Large intestine (tissue), 3 donors: ENCODE measurements around the gene NECTIN1. TPM values are rescaled to one million over a fixed set of nuclear protein-coding genes. Genes with fewer than 3 reads are reported as not detected.
A peak's percentile ranks its signal among the peaks of the same experiment; 100 is the strongest.

Experiments
- DNase-seq, 2 donors: peaks; one replicate each; pipeline versions ENCODE4 v3.0.0 to v3.0.0-alpha.2; 2013
- H3K27ac ChIP-seq: one replicate; pipeline ENCODE4 v1.5.1; 2013; ENCODE audit warnings: low read length
- H3K27me3 ChIP-seq: 2 replicates; pipeline ENCODE4 v1.6.1; 2013; ENCODE audit warnings: low read length; ENCODE audit not compliant: control insufficient read depth, insufficient read depth
- H3K36me3 ChIP-seq: 2 replicates; pipeline ENCODE4 v1.6.1; 2013; ENCODE audit warnings: low read length; ENCODE audit not compliant: control insufficient read depth, insufficient read depth
- H3K4me1 ChIP-seq: one replicate; pipeline ENCODE4 v1.6.1; 2013; ENCODE audit warnings: low read length; ENCODE audit not compliant: control insufficient read depth, insufficient read depth
- H3K4me3 ChIP-seq: one replicate; pipeline ENCODE4 v1.5.1; 2013; ENCODE audit warnings: low read length
- H3K9me3 ChIP-seq: one replicate; pipeline ENCODE4 v1.6.1; 2013; ENCODE audit warnings: mild to moderate bottlenecking, low read depth, low read length, moderate library complexity; ENCODE audit not compliant: control insufficient read depth
- WGBS: methylation state at CpG from one replicate; pipeline ENCODE4 v1.1.5; 2013; ENCODE audit warnings: low lambda C conversion rate; ENCODE audit not compliant: insufficient coverage; 5-methylcytosine and 5-hydroxymethylcytosine counted together
- polyA plus RNA-seq: library from polyadenylated mRNA; unstranded; fragments of 120-200 nt; gene quantifications from one replicate; pipeline ENCODE4 v1.2.1, GENCODE V29; 2013

Gene NECTIN1
- polyA plus RNA-seq, 1 donor: 35.4 TPM

- H3K9me3 ChIP-seq: peaks cover 7% of the 10 kb centered on the region
- H3K27ac ChIP-seq: no peak overlapping the region
- H3K27me3 ChIP-seq: peaks cover 18% of the 10 kb centered on the region
- no peak overlapping the region for H3K4me3 ChIP-seq
- 60% methylated on average over 1 of the region's 5 CpGs for WGBS
- H3K4me1 ChIP-seq: peaks cover 16% of the 10 kb centered on the region
- DNase-seq: no peak
- no peaks in the 10 kb centered on the region for H3K36me3 ChIP-seq
Observed at GRCh38 chr11:119745112-119745511, 16.1 kb upstream of the NECTIN1 start.

- Histone ChIP-seq H3K4me1 (peaks cover 21% of the 10 kb centered on the region), H3K4me3 (no peak overlapping the region), H3K27ac (no peak overlapping the region), H3K27me3 (peaks cover 18% of the 10 kb centered on the region), H3K9me3 (peaks cover 7% of the 10 kb centered on the region), H3K36me3 (no peaks in the 10 kb centered on the region)
- no peak for DNase-seq
- WGBS: no CpG with 5 or more reads among the region's 2 CpGs
Observed at GRCh38 chr11:119744577-119744976, 15.6 kb upstream of the NECTIN1 start.

- Histone ChIP-seq H3K27me3 (peaks cover 18% of the 10 kb centered on the region), H3K27ac (no peak overlapping the region), H3K4me3 (no peak overlapping the region), H3K9me3 (peaks cover 7% of the 10 kb centered on the region), H3K36me3 (no peaks in the 10 kb centered on the region), H3K4me1 (peaks cover 36% of the 10 kb centered on the region)
- peak in 1 of 2 donors; percentile 48 for DNase-seq
- no CpG with 5 or more reads among the region's 8 CpGs for WGBS
Observed at GRCh38 chr11:119743006-119743405, 14.0 kb upstream of the NECTIN1 start.

GRCh38 chr11:119742263-119742861, 13.4 kb upstream of the NECTIN1 start:
- H3K27ac ChIP-seq: peak overlapping the region; percentile 11
- no CpG with 5 or more reads among the region's 38 CpGs for WGBS
- peaks cover 18% of the 10 kb centered on the region for H3K27me3 ChIP-seq
- peak in 1 of 2 donors; percentile 75 for DNase-seq
- no peaks in the 10 kb centered on the region for H3K36me3 ChIP-seq
- peaks cover 7% of the 10 kb centered on the region for H3K9me3 ChIP-seq
- peaks cover 42% of the 10 kb centered on the region for H3K4me1 ChIP-seq
- H3K4me3 ChIP-seq: no peak overlapping the region

GRCh38 chr11:119741369-119742262, 12.6 kb upstream of the NECTIN1 start:
- peaks cover 7% of the 10 kb centered on the region for H3K9me3 ChIP-seq
- no CpG with 5 or more reads among the region's 54 CpGs for WGBS
- DNase-seq: peak in 1 of 2 donors; percentile 78
- peaks cover 50% of the 10 kb centered on the region for H3K4me1 ChIP-seq
- peak overlapping the region; percentile 11 for H3K27ac ChIP-seq
- H3K27me3 ChIP-seq: peaks cover 18% of the 10 kb centered on the region
- no peaks in the 10 kb centered on the region for H3K36me3 ChIP-seq
- no peak overlapping the region for H3K4me3 ChIP-seq

- H3K4me3 ChIP-seq: no peak overlapping the region
- peaks cover 7% of the 10 kb centered on the region for H3K9me3 ChIP-seq
- H3K27ac ChIP-seq: peak overlapping the region; percentile 86
- WGBS: no CpG with 5 or more reads among the region's 4 CpGs
- DNase-seq: peak; percentile 68 to 88
- H3K36me3 ChIP-seq: no peaks in the 10 kb centered on the region
- H3K4me1 ChIP-seq: peaks cover 50% of the 10 kb centered on the region
- H3K27me3 ChIP-seq: peaks cover 18% of the 10 kb centered on the region
Observed at GRCh38 chr11:119739975-119740374, 11.0 kb upstream of the NECTIN1 start.

- H3K27me3 ChIP-seq: peaks cover 18% of the 10 kb centered on the region
- peaks cover 7% of the 10 kb centered on the region for H3K9me3 ChIP-seq
- WGBS: no CpG with 5 or more reads among the region's 8 CpGs
- H3K36me3 ChIP-seq: no peaks in the 10 kb centered on the region
- peak; percentile 86 to 96 for DNase-seq
- H3K4me3 ChIP-seq: no peak overlapping the region
- H3K27ac ChIP-seq: peak overlapping the region; percentile 86
- H3K4me1 ChIP-seq: peaks cover 50% of the 10 kb centered on the region
Observed at GRCh38 chr11:119739021-119739703, 10.2 kb upstream of the NECTIN1 start.

- no CpG with 5 or more reads among the region's 5 CpGs for WGBS
- Histone ChIP-seq H3K4me1 (peaks cover 50% of the 10 kb centered on the region), H3K27ac (peak overlapping the region; percentile 86), H3K9me3 (peaks cover 4% of the 10 kb centered on the region), H3K4me3 (no peak overlapping the region), H3K27me3 (peaks cover 13% of the 10 kb centered on the region), H3K36me3 (no peaks in the 10 kb centered on the region)
- DNase-seq: no peak
Observed at GRCh38 chr11:119738059-119738439, 9.0 kb upstream of the NECTIN1 start.

- no CpG with 5 or more reads among the region's 8 CpGs for WGBS
- Histone ChIP-seq H3K27me3 (peaks cover 8% of the 10 kb centered on the region), H3K36me3 (no peaks in the 10 kb centered on the region), H3K4me3 (no peak overlapping the region), H3K9me3 (peaks cover 4% of the 10 kb centered on the region), H3K27ac (peak overlapping the region; percentile 86), H3K4me1 (peaks cover 50% of the 10 kb centered on the region)
- DNase-seq: peak; percentile 85 to 92
Observed at GRCh38 chr11:119737366-119738058, 8.5 kb upstream of the NECTIN1 start.

GRCh38 chr11:119734788-119735187, 5.8 kb upstream of the NECTIN1 start:
- H3K4me1 ChIP-seq: peaks cover 40% of the 10 kb centered on the region
- no peaks in the 10 kb centered on the region for H3K9me3 ChIP-seq
- no peak overlapping the region for H3K27ac ChIP-seq
- H3K27me3 ChIP-seq: peaks cover 3% of the 10 kb centered on the region
- H3K36me3 ChIP-seq: no peaks in the 10 kb centered on the region
- WGBS: no CpG with 5 or more reads among the region's 2 CpGs
- no peak overlapping the region for H3K4me3 ChIP-seq
- DNase-seq: peak in 1 of 2 donors; percentile 56
